ENCODE data around the gene KRTAP12-3. TPM values are rescaled to one million over a fixed set of nuclear protein-coding genes. Genes with fewer than 3 reads are reported as not detected.
"Not testable (repeated sequence)": the region's sequence is repeated elsewhere in the genome, so short reads cannot be mapped to it uniquely, and the experiment has no call there.

Gene KRTAP12-3
- total RNA-seq, 4 donors from 2014 or later: 13.2 TPM; not detected in 3

DNA sequence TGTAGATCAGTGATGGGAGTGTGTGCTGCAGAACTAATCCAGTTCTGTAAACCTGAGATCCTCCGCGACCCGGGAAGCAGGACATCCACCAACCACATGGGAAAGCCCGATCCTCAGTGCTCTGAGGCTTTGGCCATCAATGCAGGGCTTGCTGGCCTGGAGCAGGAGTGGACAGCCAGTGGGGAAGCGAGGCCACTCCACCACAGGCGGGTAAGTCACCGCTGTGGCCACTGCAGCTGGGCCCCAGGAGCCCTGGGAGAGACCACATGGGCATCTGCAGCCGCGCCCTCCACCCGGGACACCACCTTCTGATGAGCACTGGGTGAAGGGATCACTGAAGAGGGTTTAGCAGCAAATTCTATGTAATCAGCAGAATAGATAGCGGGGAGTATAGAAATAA is 23.4 kb downstream of the KRTAP12-3 start:
- 73 to 80% methylated on average over 11 of the region's 11 CpGs for WGBS, 2 donors
- peak in 1 of 2 donors; percentile 68 for DNase-seq (ENCODE audit: low spot score in 2 of 2)
- intact Hi-C loops (cut with DNase I; ENCODE audit: low total_unique reads): no loop called here
- no peak for TF ChIP-seq POLR2A (IDR thresholded peaks at IDR 0.05)
- TF ChIP-seq, protein P1, sequence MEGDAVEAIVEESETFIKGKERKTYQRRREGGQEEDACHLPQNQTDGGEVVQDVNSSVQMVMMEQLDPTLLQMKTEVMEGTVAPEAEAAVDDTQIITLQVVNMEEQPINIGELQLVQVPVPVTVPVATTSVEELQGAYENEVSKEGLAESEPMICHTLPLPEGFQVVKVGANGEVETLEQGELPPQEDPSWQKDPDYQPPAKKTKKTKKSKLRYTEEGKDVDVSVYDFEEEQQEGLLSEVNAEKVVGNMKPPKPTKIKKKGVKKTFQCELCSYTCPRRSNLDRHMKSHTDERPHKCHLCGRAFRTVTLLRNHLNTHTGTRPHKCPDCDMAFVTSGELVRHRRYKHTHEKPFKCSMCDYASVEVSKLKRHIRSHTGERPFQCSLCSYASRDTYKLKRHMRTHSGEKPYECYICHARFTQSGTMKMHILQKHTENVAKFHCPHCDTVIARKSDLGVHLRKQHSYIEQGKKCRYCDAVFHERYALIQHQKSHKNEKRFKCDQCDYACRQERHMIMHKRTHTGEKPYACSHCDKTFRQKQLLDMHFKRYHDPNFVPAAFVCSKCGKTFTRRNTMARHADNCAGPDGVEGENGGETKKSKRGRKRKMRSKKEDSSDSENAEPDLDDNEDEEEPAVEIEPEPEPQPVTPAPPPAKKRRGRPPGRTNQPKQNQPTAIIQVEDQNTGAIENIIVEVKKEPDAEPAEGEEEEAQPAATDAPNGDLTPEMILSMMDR (IDR thresholded peaks at IDR 0.05): no peak
- H3K4me3 ChIP-seq (ENCODE audit: low read depth, poor library complexity, severe bottlenecking): no peak overlapping the region

- no peak within 1 kb of the TSS for H3K4me3 ChIP-seq (ENCODE audit: low read depth, poor library complexity, severe bottlenecking)
- intact Hi-C loops (cut with DNase I; ENCODE audit: low total_unique reads): no loop called here
- peak in 1 of 2 donors; percentile 58 for DNase-seq (ENCODE audit: low spot score in 2 of 2)
- no peak for TF ChIP-seq POLR2A (IDR thresholded peaks at IDR 0.05)
- TF ChIP-seq, protein P1 (IDR thresholded peaks at IDR 0.05): no peak
- WGBS, 2 donors: 77 to 84% methylated on average over 11 to 20 of the region's 23 CpGs
Observed at GRCh38 chr21:44681861-44682579, 24.3 kb downstream of the KRTAP12-3 start, which contains the start of gene KRTAP12-1. Gene KRTAP12-1, minus strand, starts transcription at chr21:44682163. Its CDS starts 40 bp downstream, at chr21:44682123.

DNA sequence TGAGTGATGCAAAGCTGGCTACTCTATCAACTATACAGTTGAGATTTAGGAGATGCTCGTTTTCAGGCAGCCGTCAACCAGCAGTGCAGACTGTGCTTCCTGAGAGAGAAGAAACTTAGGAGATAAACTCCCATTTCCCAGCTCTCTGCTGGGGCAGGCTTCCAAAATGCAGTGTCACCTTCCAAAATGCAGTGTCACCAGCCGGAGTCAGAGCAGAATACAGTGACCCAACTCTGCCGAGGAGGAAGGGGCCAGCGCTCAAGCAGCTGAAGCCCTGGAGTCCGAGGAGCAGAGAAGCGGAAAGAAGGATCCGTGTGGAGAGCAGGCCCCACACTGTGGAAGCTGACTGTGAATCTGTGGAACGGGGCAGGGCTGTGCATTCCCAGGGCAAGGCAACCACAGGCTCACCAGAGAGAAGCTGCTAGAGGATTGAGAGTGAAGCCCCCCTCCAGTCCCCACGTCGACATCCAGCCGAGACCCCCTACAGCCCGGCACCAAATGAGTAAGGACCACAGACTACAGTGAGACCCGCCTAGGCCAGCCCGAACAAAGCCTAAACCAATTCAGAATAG is 24.9 kb downstream of the KRTAP12-3 start:
- intact Hi-C loops (cut with DNase I; ENCODE audit: low total_unique reads): no loop called here
- DNase-seq (ENCODE audit: low spot score in 2 of 2): peak in 1 of 2 donors; percentile 64
- TF ChIP-seq, protein P1 (IDR thresholded peaks at IDR 0.05): no peak
- no peak overlapping the region for H3K4me3 ChIP-seq (ENCODE audit: low read depth, poor library complexity, severe bottlenecking)
- WGBS, 2 donors: 80 to 82% methylated on average over 15 of the region's 15 CpGs

DNA sequence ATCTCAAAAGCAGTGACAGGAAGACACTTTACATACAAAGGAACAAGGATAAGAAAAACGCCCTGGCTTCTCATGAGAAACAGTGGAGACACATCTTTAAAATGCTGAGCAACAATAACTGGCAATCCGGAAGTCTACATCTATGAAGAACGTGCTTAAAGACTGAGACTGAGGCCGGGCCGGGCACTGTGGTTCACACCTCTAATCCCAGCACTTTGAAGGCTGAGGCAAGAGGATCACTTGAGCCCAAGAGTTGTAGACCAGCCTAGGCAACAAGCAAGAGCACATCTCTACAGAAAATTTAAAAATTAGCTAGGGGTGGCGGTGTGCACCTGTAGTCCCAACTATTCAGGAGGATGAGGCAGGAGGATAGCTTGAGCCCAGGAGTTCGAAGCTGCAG is 26.3 kb downstream of the KRTAP12-3 start:
- H3K4me3 ChIP-seq (ENCODE audit: low read depth, poor library complexity, severe bottlenecking): no peak overlapping the region
- intact Hi-C loops (cut with DNase I; ENCODE audit: low total_unique reads): no loop called here
- TF ChIP-seq, protein P1 (IDR thresholded peaks at IDR 0.05): no peak
- no peak for TF ChIP-seq POLR2A (IDR thresholded peaks at IDR 0.05)
- WGBS, 2 donors: 75 to 79% methylated on average over 7 of the region's 7 CpGs
- DNase-seq (ENCODE audit: low spot score in 2 of 2): peak in 1 of 2 donors; percentile 54

GRCh38 chr21:44684483-44684882 is 26.8 kb downstream of the KRTAP12-3 start:
- TF ChIP-seq POLR2A (IDR thresholded peaks at IDR 0.05): no peak
- TF ChIP-seq, protein P1 (IDR thresholded peaks at IDR 0.05): no peak
- intact Hi-C loops (cut with DNase I; ENCODE audit: low total_unique reads): no loop called here
- WGBS, 2 donors: 73 to 74% methylated on average over 6 of the region's 6 CpGs
- no peak overlapping the region for H3K4me3 ChIP-seq (ENCODE audit: low read depth, poor library complexity, severe bottlenecking)
- peak in 1 of 2 donors; percentile 61 for DNase-seq (ENCODE audit: low spot score in 2 of 2)

DNA sequence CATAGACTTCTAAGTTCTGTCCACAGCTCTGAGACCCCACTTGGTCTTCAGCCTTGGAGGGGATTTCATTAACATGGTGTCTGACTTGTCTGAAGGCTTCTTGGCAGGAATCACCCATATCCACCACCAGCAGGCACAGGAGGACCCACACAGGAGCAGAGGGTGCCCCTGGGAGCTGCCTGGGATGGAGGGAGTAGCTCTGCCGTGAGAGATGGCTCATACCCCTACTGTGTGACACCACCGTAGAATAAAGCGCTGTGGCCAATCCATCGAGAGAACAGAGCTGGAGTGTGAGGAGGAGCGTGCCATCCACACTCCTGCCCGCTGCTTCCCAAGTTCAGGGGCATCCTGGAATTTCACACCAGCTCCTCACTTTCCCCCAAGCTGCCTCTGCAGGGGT is 27.3 kb downstream of the KRTAP12-3 start:
- intact Hi-C loops (cut with DNase I; ENCODE audit: low total_unique reads); H3K4me3 ChIP-seq (ENCODE audit: low read depth, poor library complexity, severe bottlenecking): not testable (repeated sequence)
- DNase-seq (ENCODE audit: low spot score in 2 of 2): peak in 1 of 2 donors; percentile 63
- 84 to 87% methylated on average over 6 of the region's 6 CpGs for WGBS, 2 donors
